ENCODE data around the gene IFFO2. TPM values are rescaled to one million over a fixed set of nuclear protein-coding genes. Genes with fewer than 3 reads are reported as not detected.

Gene IFFO2
- total RNA-seq, 1 experiment from 2014 or later = 11.7 TPM

- DNase-seq = no peak
- Histone ChIP-seq H3F3A (ENCODE audit: insufficient read depth, low read depth) (no peaks in the 10 kb centered on the region), H2AFZ (no peak overlapping the region), H3K4me2 (no peak overlapping the region), H3K9me3 (ENCODE audit: insufficient read depth, low read depth) (no peaks in the 10 kb centered on the region), H4K20me1 (ENCODE audit: insufficient read depth) (no peaks in the 10 kb centered on the region), H3K27ac (no peak overlapping the region), H3K36me3 (ENCODE audit: low read depth) (no peaks in the 10 kb centered on the region), H3K4me3 (no peak overlapping the region), H3K27me3 (ENCODE audit: insufficient read depth, low read depth) (no peaks in the 10 kb centered on the region), H3K9me2 (ENCODE audit: insufficient read depth) (no peaks in the 10 kb centered on the region), H3K4me1 (replicated peaks; ENCODE audit: insufficient read depth) (no peaks in the 10 kb centered on the region), H3K79me2 (ENCODE audit: low read depth) (no peaks in the 10 kb centered on the region)
- intact Hi-C loops (cut with micrococcal nuclease; ENCODE audit: unreplicated experiment) = no loop called here
- BruUV-seq (replicated peaks) = no TSS peak
- no peak for TF ChIP-seq EZH2 (IDR thresholded peaks at IDR 0.05; ENCODE audit: low read depth)
- no peak for TF ChIP-seq CTCF (conservative IDR thresholded peaks at IDR 0.05)
- CTCF ChIA-PET = no interaction called here
- POLR2A ChIA-PET (ENCODE audit: unreplicated experiment) = no interaction called here
Observed at GRCh38 chr1:18978706-18979105, 22.2 kb upstream of the IFFO2 start.

GRCh38 chr1:18977428-18977827 lies 21.0 kb upstream of the IFFO2 start:
- H3K27ac ChIP-seq = no peak overlapping the region
- no peaks in the 10 kb centered on the region for H3K9me3 ChIP-seq (ENCODE audit: insufficient read depth, low read depth)
- H3K36me3 ChIP-seq (ENCODE audit: low read depth) = no peaks in the 10 kb centered on the region
- H3K9me2 ChIP-seq (ENCODE audit: insufficient read depth) = no peaks in the 10 kb centered on the region
- no peaks in the 10 kb centered on the region for H4K20me1 ChIP-seq (ENCODE audit: insufficient read depth)
- H3K79me2 ChIP-seq (ENCODE audit: low read depth) = no peaks in the 10 kb centered on the region
- no peak overlapping the region for H3K4me2 ChIP-seq
- intact Hi-C loops (cut with micrococcal nuclease; ENCODE audit: unreplicated experiment) = no loop called here
- ChIA-PET POLR2A (ENCODE audit: unreplicated experiment) (no interaction called here), CTCF (no interaction called here)
- H3K4me1 ChIP-seq (replicated peaks; ENCODE audit: insufficient read depth) = 0 out of 2 replicates have a peak, but pooled peaks cover under 1% of the 10 kb centered on the region
- H3K4me3 ChIP-seq = no peak overlapping the region
- no peak for DNase-seq
- TF ChIP-seq EZH2 (IDR thresholded peaks at IDR 0.05; ENCODE audit: low read depth) = no peak
- 0 out of 2 replicates have a peak, but pooled peaks cover 3% of the 10 kb centered on the region for H3F3A ChIP-seq (ENCODE audit: insufficient read depth, low read depth)
- BruUV-seq (replicated peaks) = no TSS peak
- H3K27me3 ChIP-seq (ENCODE audit: insufficient read depth, low read depth) = no peaks in the 10 kb centered on the region
- no peak overlapping the region for H2AFZ ChIP-seq

- Histone ChIP-seq H3K9me2 (ENCODE audit: insufficient read depth) (no peaks in the 10 kb centered on the region), H3K36me3 (ENCODE audit: low read depth) (no peaks in the 10 kb centered on the region)
Observed at GRCh38 chr1:18976096-18976495, 19.6 kb upstream of the IFFO2 start.

More at GRCh38 chr1:18976096-18976495, 19.6 kb upstream of the IFFO2 start:
- Histone ChIP-seq H3K4me3 (no peak overlapping the region), H4K20me1 (ENCODE audit: insufficient read depth) (no peaks in the 10 kb centered on the region), H3K9me3 (ENCODE audit: insufficient read depth, low read depth) (no peaks in the 10 kb centered on the region), H3K4me1 (replicated peaks; ENCODE audit: insufficient read depth) (peaks cover 10% of the 10 kb centered on the region; the same call in 1 of the 2 replicates), H3K27ac (no peak overlapping the region), H3K79me2 (ENCODE audit: low read depth) (no peaks in the 10 kb centered on the region), H3K27me3 (ENCODE audit: insufficient read depth, low read depth) (no peaks in the 10 kb centered on the region), H3K4me2 (no peak overlapping the region), H2AFZ (no peak overlapping the region), H3F3A (ENCODE audit: insufficient read depth, low read depth) (0 out of 2 replicates have a peak, but pooled peaks cover 4% of the 10 kb centered on the region)
- no TSS peak for BruUV-seq (replicated peaks)
- POLR2A ChIA-PET (ENCODE audit: unreplicated experiment) = interaction anchor here (0.6 kb wide), 1 partner anchor 46 kb away, joined by 10 read pairs; no protein-coding TSS in a partner anchor
- no peak for DNase-seq
- CTCF ChIA-PET = no interaction called here
- intact Hi-C loops (cut with micrococcal nuclease; ENCODE audit: unreplicated experiment) = no loop called here
- TF ChIP-seq EZH2 (IDR thresholded peaks at IDR 0.05; ENCODE audit: low read depth) (no peak), CTCF (conservative IDR thresholded peaks at IDR 0.05) (no peak)

Data from PC-9 (cell line).